RWPE1 (cell line): Measurements from ENCODE around the gene WDR70.

Source experiments
- CTCF ChIA-PET: fragments of 350-600 bp; sonication (Branson Sonifier 250); formaldehyde crosslinking; extraction: SDS; loops from one replicate; lab custom pipeline; 2021; lab: Yijun Ruan, JAX
- POLR2A ChIA-PET: fragments of 400-600 bp; formaldehyde crosslinking; extraction: SDS; loops from one replicate; lab custom pipeline; 2020; ENCODE audit warnings: antibody characterized with exemption; ENCODE audit not compliant: low non-redundant PET; lab: Yijun Ruan, JAX
- DNase-seq: peaks from one replicate; pipeline ENCODE4 v3.0.0; 2012; ENCODE audit warnings: low spot score
- H3K27ac ChIP-seq: fragments of 450-650 bp; 2 replicates; pipeline ENCODE4 v1.5.1; 2017
- TF ChIP-seq, protein P1 (sequence below): fragments of 450-650 bp; conservative IDR thresholded peaks from 2 replicates; pipeline ENCODE4 v1.5.1; 2017; ENCODE audit warnings: low read depth, mild to moderate bottlenecking

WDR70 gene

DNA sequence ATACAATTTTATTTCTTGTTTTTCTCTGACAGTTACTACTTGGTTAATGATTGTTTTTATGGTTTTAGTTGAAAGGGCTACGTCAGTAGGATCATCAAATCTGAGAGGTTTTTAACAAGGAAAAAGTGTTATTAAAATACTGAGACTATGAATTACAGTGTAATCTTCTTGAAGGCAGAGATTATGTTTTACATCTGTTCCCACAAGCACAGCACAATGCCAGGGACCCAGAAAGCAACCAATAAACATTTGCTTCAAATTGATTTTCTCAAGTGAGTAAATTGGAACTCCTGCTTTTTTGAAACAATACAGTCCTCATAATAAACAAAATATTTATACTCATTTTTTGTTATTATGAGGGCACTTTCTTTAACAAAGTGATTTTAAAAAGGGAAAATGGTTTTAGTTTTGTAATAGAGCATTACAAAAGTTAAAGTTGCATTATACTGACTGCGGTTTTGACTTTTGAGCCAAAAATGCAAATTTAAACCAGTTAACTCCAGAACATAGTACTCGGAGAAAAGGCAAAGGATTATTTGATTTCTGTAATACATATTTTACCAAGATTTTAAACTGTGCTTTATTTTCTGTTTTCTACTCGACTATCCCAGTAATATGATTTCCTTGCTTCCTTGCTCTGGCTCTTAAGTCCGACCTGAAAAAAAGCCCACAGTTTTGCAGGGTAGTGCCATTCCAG lies 283.8 kb downstream of the WDR70 start:
- ChIA-PET CTCF (no interaction called here), POLR2A (no interaction called here)
- H3K27ac ChIP-seq: no peak overlapping the region
- DNase-seq: no peak
- TF ChIP-seq, protein P1, sequence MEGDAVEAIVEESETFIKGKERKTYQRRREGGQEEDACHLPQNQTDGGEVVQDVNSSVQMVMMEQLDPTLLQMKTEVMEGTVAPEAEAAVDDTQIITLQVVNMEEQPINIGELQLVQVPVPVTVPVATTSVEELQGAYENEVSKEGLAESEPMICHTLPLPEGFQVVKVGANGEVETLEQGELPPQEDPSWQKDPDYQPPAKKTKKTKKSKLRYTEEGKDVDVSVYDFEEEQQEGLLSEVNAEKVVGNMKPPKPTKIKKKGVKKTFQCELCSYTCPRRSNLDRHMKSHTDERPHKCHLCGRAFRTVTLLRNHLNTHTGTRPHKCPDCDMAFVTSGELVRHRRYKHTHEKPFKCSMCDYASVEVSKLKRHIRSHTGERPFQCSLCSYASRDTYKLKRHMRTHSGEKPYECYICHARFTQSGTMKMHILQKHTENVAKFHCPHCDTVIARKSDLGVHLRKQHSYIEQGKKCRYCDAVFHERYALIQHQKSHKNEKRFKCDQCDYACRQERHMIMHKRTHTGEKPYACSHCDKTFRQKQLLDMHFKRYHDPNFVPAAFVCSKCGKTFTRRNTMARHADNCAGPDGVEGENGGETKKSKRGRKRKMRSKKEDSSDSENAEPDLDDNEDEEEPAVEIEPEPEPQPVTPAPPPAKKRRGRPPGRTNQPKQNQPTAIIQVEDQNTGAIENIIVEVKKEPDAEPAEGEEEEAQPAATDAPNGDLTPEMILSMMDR: no peak

DNA sequence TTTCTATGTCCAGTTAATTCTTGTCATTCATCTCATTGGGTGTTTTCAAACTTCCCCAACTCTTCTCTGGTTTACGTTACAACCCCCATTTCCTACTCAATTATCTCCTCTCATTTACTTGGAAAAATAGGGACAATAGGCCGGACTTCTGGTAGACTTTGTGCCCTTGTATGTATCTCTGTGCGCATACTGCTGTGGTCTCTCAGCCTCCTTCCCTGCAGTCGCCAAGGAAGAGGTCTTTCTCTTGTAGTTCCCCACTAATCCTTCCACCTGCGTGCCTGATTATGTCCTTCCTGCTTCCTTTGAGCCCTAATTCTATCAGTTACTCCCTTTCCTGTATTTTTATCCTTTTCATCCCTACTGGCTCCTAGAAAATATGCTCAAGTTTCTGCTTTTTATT lies 284.4 kb downstream of the WDR70 start:
- DNase-seq: no peak
- CTCF ChIA-PET: interaction anchor here (0.5 kb wide), 1 partner anchor 203 kb away, joined by 3 read pairs; no protein-coding TSS in a partner anchor
- TF ChIP-seq, protein P1: no peak
- H3K27ac ChIP-seq: no peak overlapping the region
- POLR2A ChIA-PET: no interaction called here

DNA sequence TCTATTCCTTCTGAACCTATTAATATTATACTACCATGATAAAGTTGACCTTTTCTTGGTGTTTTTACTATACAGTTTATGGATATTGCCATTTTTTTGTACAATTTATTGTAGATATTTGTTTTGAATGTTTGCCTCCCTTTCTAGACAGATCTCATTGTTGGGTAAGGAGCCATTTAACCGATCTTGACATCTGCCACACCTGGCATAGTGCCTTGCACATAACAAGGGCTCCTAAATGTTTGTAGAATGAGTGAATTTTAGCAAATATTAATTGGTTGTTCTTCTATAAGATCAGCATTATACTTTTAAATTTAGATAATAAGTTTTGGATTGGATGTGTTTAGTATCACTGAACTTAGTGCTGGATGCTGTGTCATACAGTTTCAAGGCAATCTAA lies 285.4 kb downstream of the WDR70 start:
- TF ChIP-seq, protein P1: no peak
- POLR2A ChIA-PET: no interaction called here
- no peak overlapping the region for H3K27ac ChIP-seq
- CTCF ChIA-PET: no interaction called here
- DNase-seq: no peak

DNA sequence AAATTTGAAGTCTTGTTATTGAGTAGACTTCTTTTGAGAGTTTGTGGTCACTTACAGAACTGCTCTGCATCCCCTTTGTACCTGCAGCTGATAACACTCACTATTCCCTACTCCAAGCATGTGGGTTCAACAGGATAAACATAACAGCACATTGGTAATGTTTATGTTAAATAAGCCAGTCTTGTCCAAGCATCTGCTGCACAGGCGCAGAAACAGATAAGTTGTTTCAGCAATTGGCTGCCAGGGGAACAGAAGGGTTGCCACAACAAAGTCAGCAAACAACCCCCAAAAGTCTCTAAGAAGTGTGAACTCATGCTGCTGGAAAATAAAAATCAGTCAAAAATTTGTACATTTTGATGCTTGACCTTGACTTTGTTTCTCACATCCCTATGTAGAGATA lies 286.2 kb downstream of the WDR70 start:
- TF ChIP-seq, protein P1: no peak
- CTCF ChIA-PET: no interaction called here
- no peak overlapping the region for H3K27ac ChIP-seq
- POLR2A ChIA-PET: no interaction called here
- DNase-seq: no peak

DNA sequence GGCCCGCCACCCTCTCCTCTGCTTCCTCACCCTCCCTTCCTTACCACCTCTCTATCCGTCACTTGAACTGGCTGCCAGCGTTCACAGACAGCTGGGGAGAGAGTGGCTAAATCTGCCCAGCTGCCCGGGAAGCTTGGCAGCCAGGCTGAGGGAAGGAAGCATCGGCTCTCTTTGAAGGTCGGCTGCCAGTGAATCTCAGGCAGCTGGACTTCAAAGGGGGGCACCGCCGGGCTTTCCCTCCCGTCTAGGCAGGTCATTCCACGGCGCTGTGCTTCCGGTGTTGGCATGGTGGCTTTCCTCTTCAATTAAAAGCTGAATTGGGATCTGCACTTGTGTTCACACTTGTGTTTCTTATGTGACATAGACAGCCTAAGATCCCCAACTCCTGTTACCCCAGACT lies 286.8 kb downstream of the WDR70 start:
- H3K27ac ChIP-seq: no peak overlapping the region
- DNase-seq: no peak
- CTCF ChIA-PET: no interaction called here
- TF ChIP-seq, protein P1: no peak
- POLR2A ChIA-PET: no interaction called here

DNA sequence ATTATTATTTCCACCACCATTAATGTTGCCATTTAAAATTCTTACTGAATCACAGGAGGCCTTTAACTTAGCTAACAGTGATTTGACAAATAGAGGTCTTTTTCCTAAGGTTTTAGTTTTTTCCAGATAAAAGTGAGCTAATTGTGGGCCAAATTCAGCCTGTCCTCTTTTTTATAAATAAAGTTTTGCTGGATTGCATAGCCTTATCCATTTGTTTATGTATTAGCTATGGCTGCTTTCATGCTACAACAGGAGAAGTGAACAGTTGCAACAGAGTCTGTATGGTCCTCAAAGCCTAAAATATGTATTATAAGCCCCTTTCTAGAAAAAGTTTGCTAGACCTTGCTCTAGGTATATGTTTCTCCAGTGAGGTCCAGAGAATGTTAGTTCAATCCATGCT lies 288.3 kb downstream of the WDR70 start:
- ChIA-PET POLR2A (no interaction called here), CTCF (interaction anchor here (0.6 kb wide), 1 partner anchor 362 kb away, joined by 3 read pairs; no protein-coding TSS in a partner anchor)
- TF ChIP-seq, protein P1: no peak
- no peak for DNase-seq
- no peak overlapping the region for H3K27ac ChIP-seq
